C4-2B (cell line): ENCODE measurements around the gene TUBB4A.

Experiments
- CTCF ChIP-seq: fragments of 450-650 bp; conservative IDR thresholded peaks from 2 replicates; pipeline ENCODE4 v1.5.1; 2017; ENCODE audit warnings: mild to moderate bottlenecking
- ZFX ChIP-seq: fragments of 450-650 bp; IDR thresholded peaks from 2 replicates; pipeline ENCODE4 v1.6.1; 2017

- TF ChIP-seq CTCF: no peak
- TF ChIP-seq ZFX: no peak
Observed at GRCh38 chr19:6514926-6515544, 12.9 kb upstream of the TUBB4A start.
